ENCODE data around the gene GRHL3. TPM values are rescaled to one million over a fixed set of nuclear protein-coding genes. Genes with fewer than 3 reads are reported as not detected.

Gene GRHL3
- total and polyA plus RNA-seq, 4 donors = 0.23 to 0.95 (median 0.35) TPM

DNA sequence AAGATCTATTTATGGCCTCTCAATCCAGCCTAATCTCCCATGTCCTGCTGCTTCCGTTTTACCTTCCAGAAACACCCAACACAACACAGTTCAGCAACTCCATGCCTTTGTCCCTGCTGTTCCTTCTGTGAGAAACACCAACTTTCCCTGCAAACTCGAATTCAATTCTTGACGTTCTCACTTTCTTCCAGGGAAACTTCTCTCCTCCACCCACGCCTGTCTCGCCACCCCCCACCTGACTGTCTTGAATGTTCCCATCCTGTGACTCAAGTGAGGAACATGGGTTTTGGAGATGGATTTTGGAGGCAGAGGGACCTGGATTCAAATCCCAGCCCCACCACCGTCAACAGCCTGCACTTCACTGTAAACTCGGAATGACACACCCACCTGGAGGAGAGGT is 44.8 kb downstream of the GRHL3 start:
- Histone ChIP-seq H3K27ac (ENCODE audit: low read depth in 1 of 2, low read length in 1 of 2) (no peak overlapping the region), H3K9ac (ENCODE audit: insufficient read depth in 1 of 2, low read length in 2 of 2) (no peak overlapping the region), H3K9me3 (ENCODE audit: control insufficient read depth in 4 of 4, insufficient read depth in 3 of 4, low read length in 3 of 4) (no peaks in the 10 kb centered on the region), H3K36me3 (ENCODE audit: control insufficient read depth in 4 of 4, insufficient read depth in 4 of 4, low read length in 4 of 4) (peaks cover 0 to 6% (median 0%) of the 10 kb centered on the region in 4 donors), H3K27me3 (ENCODE audit: control insufficient read depth in 3 of 3, insufficient read depth in 3 of 3, low read length in 2 of 3) (no peaks in the 10 kb centered on the region), H3K4me3 (no peak overlapping the region), H3K4me1 (ENCODE audit: control insufficient read depth in 5 of 5, insufficient read depth in 5 of 5, low read length in 5 of 5) (peaks cover 0 to 11% (median 0%) of the 10 kb centered on the region in 5 donors)
- ATAC-seq (ENCODE audit: insufficient read depth, low FRiP score) = no peak
- WGBS, 2 donors = 91 to 93% methylated on average over 7 of the region's 7 CpGs
- DNase-seq = no peak
- TF ChIP-seq, protein P1, sequence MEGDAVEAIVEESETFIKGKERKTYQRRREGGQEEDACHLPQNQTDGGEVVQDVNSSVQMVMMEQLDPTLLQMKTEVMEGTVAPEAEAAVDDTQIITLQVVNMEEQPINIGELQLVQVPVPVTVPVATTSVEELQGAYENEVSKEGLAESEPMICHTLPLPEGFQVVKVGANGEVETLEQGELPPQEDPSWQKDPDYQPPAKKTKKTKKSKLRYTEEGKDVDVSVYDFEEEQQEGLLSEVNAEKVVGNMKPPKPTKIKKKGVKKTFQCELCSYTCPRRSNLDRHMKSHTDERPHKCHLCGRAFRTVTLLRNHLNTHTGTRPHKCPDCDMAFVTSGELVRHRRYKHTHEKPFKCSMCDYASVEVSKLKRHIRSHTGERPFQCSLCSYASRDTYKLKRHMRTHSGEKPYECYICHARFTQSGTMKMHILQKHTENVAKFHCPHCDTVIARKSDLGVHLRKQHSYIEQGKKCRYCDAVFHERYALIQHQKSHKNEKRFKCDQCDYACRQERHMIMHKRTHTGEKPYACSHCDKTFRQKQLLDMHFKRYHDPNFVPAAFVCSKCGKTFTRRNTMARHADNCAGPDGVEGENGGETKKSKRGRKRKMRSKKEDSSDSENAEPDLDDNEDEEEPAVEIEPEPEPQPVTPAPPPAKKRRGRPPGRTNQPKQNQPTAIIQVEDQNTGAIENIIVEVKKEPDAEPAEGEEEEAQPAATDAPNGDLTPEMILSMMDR (IDR thresholded peaks at IDR 0.05; ENCODE audit: control extremely low read depth, extremely low read depth) = no peak

DNA sequence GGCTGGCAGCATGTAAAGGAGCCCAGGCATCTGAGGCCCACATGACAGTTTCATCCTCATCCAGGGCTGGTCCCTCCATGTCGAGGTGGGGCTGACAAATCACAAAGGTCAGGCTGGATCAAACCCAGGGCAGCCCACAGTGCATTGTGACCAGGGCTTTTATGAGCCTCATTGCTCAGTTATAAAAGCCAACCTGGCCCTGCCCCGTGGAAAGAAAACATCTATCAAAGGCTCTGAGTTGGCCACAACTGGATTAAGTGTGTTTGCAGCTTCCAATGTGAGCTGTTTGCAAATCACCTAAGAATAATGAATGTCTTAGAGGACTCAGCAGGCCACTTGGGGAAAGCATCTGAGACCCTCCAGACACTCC is 45.4 kb downstream of the GRHL3 start:
- Histone ChIP-seq H3K9me3 (ENCODE audit: control insufficient read depth in 4 of 4, insufficient read depth in 3 of 4, low read length in 3 of 4) (no peaks in the 10 kb centered on the region), H3K4me3 (no peak overlapping the region), H3K27ac (ENCODE audit: low read depth in 1 of 2, low read length in 1 of 2) (no peak overlapping the region), H3K27me3 (ENCODE audit: control insufficient read depth in 3 of 3, insufficient read depth in 3 of 3, low read length in 2 of 3) (no peaks in the 10 kb centered on the region), H3K9ac (ENCODE audit: insufficient read depth in 1 of 2, low read length in 2 of 2) (no peak overlapping the region), H3K36me3 (ENCODE audit: control insufficient read depth in 4 of 4, insufficient read depth in 4 of 4, low read length in 4 of 4) (peaks cover 0 to 1% (median 0%) of the 10 kb centered on the region in 4 donors), H3K4me1 (ENCODE audit: control insufficient read depth in 5 of 5, insufficient read depth in 5 of 5, low read length in 5 of 5) (peaks cover 0 to 11% (median 0%) of the 10 kb centered on the region in 5 donors)
- DNase-seq = peak in 1 of 3 donors; percentile 25
- WGBS, 2 donors = 60 to 67% methylated on average over 2 of the region's 2 CpGs
- no peak for ATAC-seq (ENCODE audit: insufficient read depth, low FRiP score)
- TF ChIP-seq, protein P1 (IDR thresholded peaks at IDR 0.05; ENCODE audit: control extremely low read depth, extremely low read depth) = no peak

DNA sequence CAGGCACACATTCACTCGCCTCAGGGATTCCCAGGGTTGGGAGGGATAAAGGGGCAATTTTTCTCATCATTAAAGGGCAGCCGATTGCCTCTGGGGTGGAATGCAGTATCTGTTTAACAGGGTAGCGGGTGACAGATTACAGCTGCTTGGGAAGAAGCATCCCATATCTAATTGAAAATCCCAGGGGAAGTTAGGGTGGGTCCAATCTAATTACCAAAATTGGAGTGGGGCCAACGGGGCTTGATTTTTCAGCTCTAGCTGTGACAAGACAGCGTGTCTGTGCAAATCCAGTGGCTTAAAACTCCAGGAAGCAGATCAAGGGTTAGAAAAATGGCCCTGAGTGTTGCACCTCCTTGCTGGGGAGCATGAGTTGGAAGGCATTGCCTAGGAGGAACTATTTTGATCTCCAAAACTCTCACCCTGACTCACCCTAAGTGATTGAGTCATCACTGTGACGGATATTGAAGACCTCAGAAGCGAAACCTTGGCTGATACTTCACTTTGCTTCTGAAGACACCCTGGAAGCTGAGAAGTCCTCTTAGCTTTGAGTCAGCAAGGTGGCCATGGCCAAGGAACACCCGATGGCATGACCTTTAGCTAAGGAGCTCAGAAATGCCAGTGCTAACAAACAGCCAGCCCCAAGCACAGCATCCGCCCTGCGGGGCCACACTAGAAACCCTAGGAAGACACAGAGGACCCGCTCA is 46.0 kb downstream of the GRHL3 start:
- peaks cover 0 to 11% (median 0%) of the 10 kb centered on the region in 5 donors for H3K4me1 ChIP-seq (ENCODE audit: control insufficient read depth in 5 of 5, insufficient read depth in 5 of 5, low read length in 5 of 5)
- 76 to 79% methylated on average over 11 of the region's 11 CpGs for WGBS, 2 donors
- no peak overlapping the region for H3K9ac ChIP-seq (ENCODE audit: insufficient read depth in 1 of 2, low read length in 2 of 2)
- H3K27ac ChIP-seq (ENCODE audit: low read depth in 1 of 2, low read length in 1 of 2) = no peak overlapping the region
- DNase-seq (peak; percentile 36 to 56 (median 49)), ATAC-seq (ENCODE audit: insufficient read depth, low FRiP score) (peak; percentile 53)
- no peak overlapping the region for H3K4me3 ChIP-seq
- H3K36me3 ChIP-seq (ENCODE audit: control insufficient read depth in 4 of 4, insufficient read depth in 4 of 4, low read length in 4 of 4) = no peaks in the 10 kb centered on the region
- no peaks in the 10 kb centered on the region for H3K9me3 ChIP-seq (ENCODE audit: control insufficient read depth in 4 of 4, insufficient read depth in 3 of 4, low read length in 3 of 4)
- TF ChIP-seq, protein P1 (IDR thresholded peaks at IDR 0.05; ENCODE audit: control extremely low read depth, extremely low read depth) = no peak
- H3K27me3 ChIP-seq (ENCODE audit: control insufficient read depth in 3 of 3, insufficient read depth in 3 of 3, low read length in 2 of 3) = no peaks in the 10 kb centered on the region
